Liver (tissue), 9 donors: ENCODE measurements around the gene LMAN2. TPM values are rescaled to one million over a fixed set of nuclear protein-coding genes. Genes with fewer than 3 reads are reported as not detected.
A peak's percentile ranks its signal among the peaks of the same experiment; 100 is the strongest.

Source experiments
- DNase-seq: peaks from one replicate; pipeline ENCODE4 v3.0.0-alpha.2; 2017; ENCODE audit warnings: low spot score
- H3K27ac ChIP-seq, 2 donors: one replicate each; pipeline ENCODE4 v1.7.0; 2013; ENCODE audit warnings: inconsistent platforms in 2 of 2, low read length in 2 of 2, control low read depth in 1 of 2, low read depth in 1 of 2, mild to moderate bottlenecking in 1 of 2
- H3K27me3 ChIP-seq, 4 donors: one replicate each; pipeline versions ENCODE4 v1.6.1 to v1.7.0; 2013; ENCODE audit warnings: low read length in 3 of 4, inconsistent platforms in 1 of 4, mild to moderate bottlenecking in 1 of 4, moderate library complexity in 1 of 4; ENCODE audit not compliant: control insufficient read depth in 4 of 4, insufficient read depth in 4 of 4
- H3K36me3 ChIP-seq, 4 donors: one replicate each; pipeline versions ENCODE4 v1.6.1 to v1.7.0; 2013; ENCODE audit warnings: low read length in 3 of 4, mild to moderate bottlenecking in 3 of 4, low read depth in 1 of 4, moderate library complexity in 1 of 4; ENCODE audit not compliant: control insufficient read depth in 4 of 4, insufficient read depth in 3 of 4
- H3K4me1 ChIP-seq, 4 donors: one replicate each; pipeline versions ENCODE4 v1.6.1 to v1.7.0; 2013; ENCODE audit warnings: low read length in 3 of 4, mild to moderate bottlenecking in 3 of 4, moderate library complexity in 1 of 4; ENCODE audit not compliant: control insufficient read depth in 4 of 4, insufficient read depth in 4 of 4
- H3K4me3 ChIP-seq, 3 donors: one replicate each; pipeline versions ENCODE4 v1.6.1 to v1.7.0; 2013; ENCODE audit warnings: low read length in 3 of 3, control low read depth in 1 of 3, low read depth in 1 of 3, mild to moderate bottlenecking in 1 of 3
- H3K9ac ChIP-seq, 2 donors: one replicate each; pipeline ENCODE4 v1.7.0; 2013; ENCODE audit warnings: low read length in 2 of 2, mild to moderate bottlenecking in 2 of 2, moderate library complexity in 2 of 2, control low read depth in 1 of 2, low read depth in 1 of 2
- H3K9me3 ChIP-seq, 4 donors: one replicate each; pipeline versions ENCODE4 v1.6.1 to v1.7.0; 2013; ENCODE audit warnings: low read length in 3 of 4; ENCODE audit not compliant: control insufficient read depth in 4 of 4
- ATF3 ChIP-seq: IDR thresholded peaks from 2 replicates; pipeline ENCODE4 v1.6.1; 2016; ENCODE audit warnings: antibody characterized with exemption
- CTCF ChIP-seq: fragments of 150-350 bp; IDR thresholded peaks from 2 replicates; pipeline ENCODE4 v1.5.1; 2017; ENCODE audit warnings: improper control_type of control experiment, low read depth, low read length; ENCODE audit not compliant: missing input control
- EGR1 ChIP-seq, 2 donors: IDR thresholded peaks; 2 replicates each; pipeline ENCODE4 v1.6.1; 2016 to 2018; ENCODE audit warnings: antibody characterized with exemption in 2 of 2, low read depth in 2 of 2
- FOXA1 ChIP-seq: IDR thresholded peaks from 2 replicates; pipeline ENCODE4 v1.6.1; 2016; ENCODE audit warnings: antibody characterized with exemption
- GABPA ChIP-seq, 2 donors: IDR thresholded peaks in 1 of 2; conservative IDR thresholded peaks in 1 of 2; 2 replicates each; pipeline ENCODE4 v1.6.1; 2016; ENCODE audit warnings: antibody characterized with exemption in 2 of 2, mild to moderate bottlenecking in 1 of 2, moderate library complexity in 1 of 2
- HNF4A ChIP-seq, 2 donors: conservative IDR thresholded peaks; 2 replicates each; pipeline ENCODE4 v1.6.1; 2016; ENCODE audit warnings: antibody characterized with exemption in 2 of 2, mild to moderate bottlenecking in 2 of 2
- JUND ChIP-seq, 2 donors: IDR thresholded peaks; 2 replicates each; pipeline ENCODE4 v1.6.1; 2016; ENCODE audit warnings: antibody characterized with exemption in 2 of 2
- MAX ChIP-seq: IDR thresholded peaks from 2 replicates; pipeline ENCODE4 v1.6.1; 2016; ENCODE audit warnings: antibody characterized with exemption
- RAD21 ChIP-seq, 2 donors: IDR thresholded peaks; 2 replicates each; pipeline ENCODE4 v1.6.1; 2016; ENCODE audit warnings: antibody characterized with exemption in 2 of 2, mild to moderate bottlenecking in 2 of 2
- REST ChIP-seq: IDR thresholded peaks from 2 replicates; pipeline ENCODE4 v1.6.1; 2016; ENCODE audit warnings: antibody characterized with exemption, mild to moderate bottlenecking
- RXRA ChIP-seq, 2 donors: IDR thresholded peaks; 2 replicates each; pipeline ENCODE4 v1.6.1; 2017 to 2018; ENCODE audit warnings: antibody characterized with exemption in 2 of 2, mild to moderate bottlenecking in 1 of 2
- WGBS: extraction: QIAGEN DNeasy Blood & Tissue Kit; methylation state at CpG from one replicate; pipeline ENCODE4 v1.1.7; 2013; 5-methylcytosine and 5-hydroxymethylcytosine counted together
- polyA plus RNA-seq, 2 donors: library from polyadenylated mRNA; stranded (reverse) in 1 of 2; unstranded in 1 of 2; fragments of 200-250 nt in 1 of 2; fragments of >200 nt in 1 of 2; fragmentation: Nextera tagmentation in 1 of 2; extraction: Ambion mirVana in 1 of 2; gene quantifications; one replicate each; pipeline versions ENCODE4 v1.2.1 to v1.2.3, GENCODE V29; 2013 to 2015
- total RNA-seq, 2 donors: library from RNA; depleted of rRNA; stranded (reverse); fragments of >200 nt; gene quantifications; one replicate each; pipeline ENCODE4 v1.2.3, GENCODE V29; 2014
- donor health status: healthy.
- donor health status: healthy.
- donor health status: healthy.
- donor health status: healthy.
- donor health status: healthy.

Gene LMAN2
- total and polyA plus RNA-seq, 4 donors: 243 to 478 (median 364) TPM

- Histone ChIP-seq H3K9me3 (no peaks in the 10 kb centered on the region), H3K27ac (peak overlapping the region in 1 of 2 donors; percentile 48), H3K9ac (no peak overlapping the region), H3K27me3 (no peaks in the 10 kb centered on the region), H3K4me1 (peaks cover 0 to 8% (median 0%) of the 10 kb centered on the region in 4 donors), H3K36me3 (peaks cover 28 to 76% (median 42%) of the 10 kb centered on the region in 4 donors), H3K4me3 (no peak overlapping the region)
- no peak for DNase-seq
- WGBS: 77% methylated on average over 12 of the region's 12 CpGs
- peak; percentile 17 to 59 for TF ChIP-seq RAD21 (IDR thresholded peaks at IDR 0.05)
- TF ChIP-seq HNF4A (conservative IDR thresholded peaks at IDR 0.05): no peak
- TF ChIP-seq CTCF: peak; percentile 17
These were observed 15.4 kb downstream of the LMAN2 start for GRCh38 chr5:177336112-177336511.

GRCh38 chr5:177335701-177336065, 15.8 kb downstream of the LMAN2 start:
- 82% methylated on average over 7 of the region's 7 CpGs for WGBS
- Histone ChIP-seq H3K9me3 (no peaks in the 10 kb centered on the region), H3K36me3 (peaks cover 28 to 80% (median 43%) of the 10 kb centered on the region in 4 donors), H3K27me3 (no peaks in the 10 kb centered on the region), H3K4me1 (peaks cover 0 to 8% (median 0%) of the 10 kb centered on the region in 4 donors), H3K4me3 (no peak overlapping the region), H3K27ac (peak overlapping the region in 1 of 2 donors; percentile 48), H3K9ac (no peak overlapping the region)
- TF ChIP-seq CTCF (no peak), RAD21 (IDR thresholded peaks at IDR 0.05) (no peak), JUND (IDR thresholded peaks at IDR 0.05) (no peak), GABPA (IDR thresholded peaks at IDR 0.05 in 1 of 2, conservative IDR thresholded peaks at IDR 0.05 in 1 of 2) (no peak), REST (no peak), ATF3 (no peak), EGR1 (IDR thresholded peaks at IDR 0.05; ENCODE audit: low read depth in 2 of 2) (no peak), MAX (no peak), FOXA1 (no peak), RXRA (IDR thresholded peaks at IDR 0.05) (no peak)
- DNase-seq: no peak
